ENCODE measurements around the gene HOXA9. TPM values are rescaled to one million over a fixed set of nuclear protein-coding genes. Genes with fewer than 3 reads are reported as not detected.

Gene HOXA9
- total RNA-seq, 1 experiment from 2014 or later: 16.7 TPM

- Mint-ChIP-seq H3K27me3 (ENCODE audit: insufficient read depth, unreplicated experiment) (no peaks in the 10 kb centered on the region), H3K9me3 (ENCODE audit: unreplicated experiment) (no peaks in the 10 kb centered on the region), H3K36me3 (ENCODE audit: insufficient read depth, unreplicated experiment) (peaks cover 2% of the 10 kb centered on the region), H3K4me1 (ENCODE audit: low read depth, unreplicated experiment) (peaks cover 36% of the 10 kb centered on the region), H3K27ac (ENCODE audit: unreplicated experiment) (peak overlapping the region; percentile 57), H3K4me3 (ENCODE audit: unreplicated experiment) (peak overlapping the region; percentile 76)
- POLR2A ChIA-PET: interaction anchor here (0.6 to 2.2 kb wide), 6 partner anchors 8 to 279 kb away, joined by 3 to 19 read pairs (median 6); no protein-coding TSS in a partner anchor
- H3K4me3 ChIP-seq (ENCODE audit: low read depth, low read length): peak overlapping the region; percentile 53
- intact Hi-C loops (cut with micrococcal nuclease; ENCODE audit: unreplicated experiment): loop anchor here (1.0 to 2.0 kb wide), 2 partner anchors 8 to 15 kb away; no protein-coding TSS in a partner anchor
- no peaks in the 10 kb centered on the region for H3K36me3 ChIP-seq (ENCODE audit: control insufficient read depth, insufficient read depth, low read length)
- peak in 1 of 2 experiments; percentile 77 for DNase-seq
- CTCF ChIA-PET: interaction anchor here (0.6 to 1.2 kb wide), 2 partner anchors 27 to 33 kb away, joined by 3 read pairs; partner anchors contain the start of gene HOXA7
- no TSS peak for BruUV-seq (replicated peaks)
- peak in 1 of 2 experiments; percentile 41 for TF ChIP-seq CTCF (IDR thresholded peaks at IDR 0.05; ENCODE audit: insufficient read depth in 1 of 2, low read depth in 1 of 2, low read length in 1 of 2, severe bottlenecking in 1 of 2, unreplicated experiment in 1 of 2)
- no peaks in the 10 kb centered on the region for H3K27me3 ChIP-seq (replicated peaks; ENCODE audit: control insufficient read depth, insufficient read depth, low read length)
- no peaks in the 10 kb centered on the region for H3K9me3 ChIP-seq
- H3K4me1 ChIP-seq: peaks cover 32% of the 10 kb centered on the region
These were observed 35.4 kb downstream of the HOXA9 start for GRCh38 chr7:27129729-27130539.

GRCh38 chr7:27128776-27129728 lies 36.3 kb downstream of the HOXA9 start:
- ChIA-PET POLR2A (no interaction called here), CTCF (interaction anchor here (0.6 kb wide), 1 partner anchor 32 kb away, joined by 3 read pairs; no protein-coding TSS in a partner anchor)
- Histone ChIP-seq H3K36me3 (ENCODE audit: control insufficient read depth, insufficient read depth, low read length) (no peaks in the 10 kb centered on the region), H3K27me3 (replicated peaks; ENCODE audit: control insufficient read depth, insufficient read depth, low read length) (no peaks in the 10 kb centered on the region), H3K9me3 (no peaks in the 10 kb centered on the region), H3K4me3 (ENCODE audit: low read depth, low read length) (peak overlapping the region; percentile 53), H3K4me1 (peaks cover 37% of the 10 kb centered on the region)
- peak in 1 of 2 experiments; percentile 19 for DNase-seq
- intact Hi-C loops (cut with micrococcal nuclease; ENCODE audit: unreplicated experiment): no loop called here
- H3K36me3 Mint-ChIP-seq (ENCODE audit: insufficient read depth, unreplicated experiment): peaks cover 11% of the 10 kb centered on the region
- H3K9me3 Mint-ChIP-seq (ENCODE audit: unreplicated experiment): no peaks in the 10 kb centered on the region
- H3K4me1 Mint-ChIP-seq (ENCODE audit: low read depth, unreplicated experiment): peaks cover 37% of the 10 kb centered on the region
- BruUV-seq (replicated peaks): TSS peak; percentile 70
- no peaks in the 10 kb centered on the region for H3K27me3 Mint-ChIP-seq (ENCODE audit: insufficient read depth, unreplicated experiment)
- TF ChIP-seq CTCF (IDR thresholded peaks at IDR 0.05; ENCODE audit: insufficient read depth in 1 of 2, low read depth in 1 of 2, low read length in 1 of 2, severe bottlenecking in 1 of 2, unreplicated experiment in 1 of 2): no peak
- H3K27ac Mint-ChIP-seq (ENCODE audit: unreplicated experiment): no peak overlapping the region
- peak overlapping the region; percentile 76 for H3K4me3 Mint-ChIP-seq (ENCODE audit: unreplicated experiment)

GRCh38 chr7:27128034-27128433 lies 37.3 kb downstream of the HOXA9 start:
- DNase-seq: peak in 1 of 2 experiments; percentile 5

More at GRCh38 chr7:27128034-27128433, 37.3 kb downstream of the HOXA9 start:
- Histone ChIP-seq H3K4me3 (ENCODE audit: low read depth, low read length) (no peak overlapping the region), H3K36me3 (ENCODE audit: control insufficient read depth, insufficient read depth, low read length) (no peaks in the 10 kb centered on the region), H3K27me3 (replicated peaks; ENCODE audit: control insufficient read depth, insufficient read depth, low read length) (no peaks in the 10 kb centered on the region), H3K4me1 (peaks cover 38% of the 10 kb centered on the region), H3K9me3 (no peaks in the 10 kb centered on the region)
- intact Hi-C loops (cut with micrococcal nuclease; ENCODE audit: unreplicated experiment): no loop called here
- ChIA-PET CTCF (no interaction called here), POLR2A (no interaction called here)
- Mint-ChIP-seq H3K27me3 (ENCODE audit: insufficient read depth, unreplicated experiment) (no peaks in the 10 kb centered on the region), H3K36me3 (ENCODE audit: insufficient read depth, unreplicated experiment) (peaks cover 16% of the 10 kb centered on the region), H3K4me3 (ENCODE audit: unreplicated experiment) (no peak overlapping the region), H3K4me1 (ENCODE audit: low read depth, unreplicated experiment) (peaks cover 32% of the 10 kb centered on the region), H3K27ac (ENCODE audit: unreplicated experiment) (no peak overlapping the region), H3K9me3 (ENCODE audit: unreplicated experiment) (no peaks in the 10 kb centered on the region)
- no peak for TF ChIP-seq CTCF (IDR thresholded peaks at IDR 0.05; ENCODE audit: insufficient read depth in 1 of 2, low read depth in 1 of 2, low read length in 1 of 2, severe bottlenecking in 1 of 2, unreplicated experiment in 1 of 2)
- BruUV-seq (replicated peaks): no TSS peak

All from Caco-2 (cell line).